Activated T-helper 2 cell treated with anti-CD3 and anti-CD28 coated beads, Interferon-gamma antibody, Interleukin-2, Interleukin-4, amounts not matched to agents 10 μg/mL and 5 μg/mL and 100 μg/mL, durations not matched to agents 14 hours and 24 hours and 36 hours (primary cell): ENCODE data around the gene MTG2. TPM values are rescaled to one million over a fixed set of nuclear protein-coding genes. Genes with fewer than 3 reads are reported as not detected.

ENCODE experiments used
- DNase-seq: peaks from one replicate; pipeline ENCODE4 v3.0.0; 2021; ENCODE audit warnings: low spot score
- H3K27ac Mint-ChIP-seq: one replicate; pipeline ENCODE4 v1.8.0; 2021; ENCODE audit warnings: mixed read lengths
- H3K27me3 Mint-ChIP-seq: one replicate; pipeline ENCODE4 v1.8.0; 2021; ENCODE audit warnings: low read depth, mixed read lengths
- H3K36me3 Mint-ChIP-seq: one replicate; pipeline ENCODE4 v1.8.0; 2021; ENCODE audit warnings: low read depth, mixed read lengths
- H3K4me1 Mint-ChIP-seq: one replicate; pipeline ENCODE4 v1.8.0; 2021; ENCODE audit warnings: low read depth, mixed read lengths
- H3K4me3 Mint-ChIP-seq: one replicate; pipeline ENCODE4 v1.8.0; 2021; ENCODE audit warnings: low read depth, mild to moderate bottlenecking, moderate library complexity, mixed read lengths
- H3K9me3 Mint-ChIP-seq: one replicate; pipeline ENCODE4 v1.8.0; 2021; ENCODE audit warnings: mixed read lengths
- intact Hi-C: fragments of 100-400 bp; cut with micrococcal nuclease; formaldehyde crosslinking; loops from one replicate; pipeline ENCODE4 v1.15.1; 2023
- total RNA-seq: library from RNA; stranded (reverse); gene quantifications from 2 replicates; pipeline ENCODE4 v1.2.3, GENCODE V29; 2022

Gene MTG2
- total RNA-seq, 1 donor from 2014 or later = 40.2 TPM

GRCh38 chr20:62211216-62211615 is 28.4 kb downstream of the MTG2 start:
- no peak for DNase-seq
- no peaks in the 10 kb centered on the region for H3K36me3 Mint-ChIP-seq
- H3K27me3 Mint-ChIP-seq = no peaks in the 10 kb centered on the region
- no peaks in the 10 kb centered on the region for H3K9me3 Mint-ChIP-seq
- intact Hi-C loops = no loop called here
- no peaks in the 10 kb centered on the region for H3K4me1 Mint-ChIP-seq
- H3K4me3 Mint-ChIP-seq = no peak overlapping the region
- H3K27ac Mint-ChIP-seq = no peak overlapping the region

GRCh38 chr20:62211769-62212288 is 29.0 kb downstream of the MTG2 start:
- no peaks in the 10 kb centered on the region for H3K4me1 Mint-ChIP-seq
- no peak overlapping the region for H3K27ac Mint-ChIP-seq

GRCh38 chr20:62212299-62212698 is 29.5 kb downstream of the MTG2 start:
- Mint-ChIP-seq H3K36me3 (no peaks in the 10 kb centered on the region), H3K4me1 (no peaks in the 10 kb centered on the region), H3K27me3 (peaks cover 2% of the 10 kb centered on the region), H3K9me3 (no peaks in the 10 kb centered on the region), H3K27ac (no peak overlapping the region), H3K4me3 (no peak overlapping the region)
- intact Hi-C loops = no loop called here
- DNase-seq = no peak

More at GRCh38 chr20:62211769-62212288, 29.0 kb downstream of the MTG2 start:
- Mint-ChIP-seq H3K27me3 (no peaks in the 10 kb centered on the region), H3K36me3 (no peaks in the 10 kb centered on the region), H3K4me3 (no peak overlapping the region), H3K9me3 (no peaks in the 10 kb centered on the region)
- no peak for DNase-seq
- intact Hi-C loops = no loop called here

- no peaks in the 10 kb centered on the region for H3K4me1 Mint-ChIP-seq
- intact Hi-C loops = no loop called here
Observed at GRCh38 chr20:62214067-62214466, 31.2 kb downstream of the MTG2 start.

GRCh38 chr20:62215020-62215990 is 32.5 kb downstream of the MTG2 start:
- DNase-seq = no peak
- Mint-ChIP-seq H3K9me3 (no peaks in the 10 kb centered on the region), H3K4me3 (no peak overlapping the region), H3K27ac (no peak overlapping the region), H3K27me3 (peaks cover 11% of the 10 kb centered on the region), H3K36me3 (no peaks in the 10 kb centered on the region), H3K4me1 (no peaks in the 10 kb centered on the region)
- intact Hi-C loops = no loop called here

More at GRCh38 chr20:62214067-62214466, 31.2 kb downstream of the MTG2 start:
- Mint-ChIP-seq H3K27ac (no peak overlapping the region), H3K36me3 (no peaks in the 10 kb centered on the region), H3K4me3 (no peak overlapping the region), H3K9me3 (no peaks in the 10 kb centered on the region), H3K27me3 (peaks cover 8% of the 10 kb centered on the region)
- DNase-seq = no peak

GRCh38 chr20:62215991-62216635 is 33.3 kb downstream of the MTG2 start:
- intact Hi-C loops = no loop called here
- no peak for DNase-seq
- no peaks in the 10 kb centered on the region for H3K9me3 Mint-ChIP-seq
- H3K27me3 Mint-ChIP-seq = peaks cover 17% of the 10 kb centered on the region
- no peak overlapping the region for H3K27ac Mint-ChIP-seq
- H3K36me3 Mint-ChIP-seq = no peaks in the 10 kb centered on the region
- no peaks in the 10 kb centered on the region for H3K4me1 Mint-ChIP-seq
- no peak overlapping the region for H3K4me3 Mint-ChIP-seq

- H3K4me1 Mint-ChIP-seq = no peaks in the 10 kb centered on the region
Observed at GRCh38 chr20:62216636-62217566, 34.1 kb downstream of the MTG2 start.

GRCh38 chr20:62217913-62218773 is 35.3 kb downstream of the MTG2 start:
- H3K36me3 Mint-ChIP-seq = no peaks in the 10 kb centered on the region
- peaks cover 21% of the 10 kb centered on the region for H3K27me3 Mint-ChIP-seq
- H3K4me3 Mint-ChIP-seq = no peak overlapping the region
- no peaks in the 10 kb centered on the region for H3K4me1 Mint-ChIP-seq
- H3K9me3 Mint-ChIP-seq = no peaks in the 10 kb centered on the region
- no peak for DNase-seq
- no peak overlapping the region for H3K27ac Mint-ChIP-seq
- intact Hi-C loops = no loop called here

More at GRCh38 chr20:62216636-62217566, 34.1 kb downstream of the MTG2 start:
- intact Hi-C loops = no loop called here
- no peak overlapping the region for H3K27ac Mint-ChIP-seq
- no peak overlapping the region for H3K4me3 Mint-ChIP-seq
- H3K36me3 Mint-ChIP-seq = no peaks in the 10 kb centered on the region
- H3K27me3 Mint-ChIP-seq = peaks cover 21% of the 10 kb centered on the region
- no peak for DNase-seq
- no peaks in the 10 kb centered on the region for H3K9me3 Mint-ChIP-seq

- Mint-ChIP-seq H3K27me3 (peaks cover 21% of the 10 kb centered on the region), H3K4me1 (no peaks in the 10 kb centered on the region), H3K36me3 (no peaks in the 10 kb centered on the region), H3K9me3 (no peaks in the 10 kb centered on the region), H3K4me3 (peak overlapping the region; percentile 5), H3K27ac (no peak overlapping the region)
- DNase-seq = no peak
- intact Hi-C loops = no loop called here
Observed at GRCh38 chr20:62219101-62219991, 36.5 kb downstream of the MTG2 start.

- no peaks in the 10 kb centered on the region for H3K4me1 Mint-ChIP-seq
- peak; percentile 38 for DNase-seq
- no peaks in the 10 kb centered on the region for H3K9me3 Mint-ChIP-seq
- peak within 1 kb of the TSS; percentile 5 for H3K4me3 Mint-ChIP-seq
- no peak within 1 kb of the TSS for H3K27ac Mint-ChIP-seq
- H3K27me3 Mint-ChIP-seq = peaks cover 21% of the 10 kb centered on the region
- intact Hi-C loops = no loop called here
- H3K36me3 Mint-ChIP-seq = no peaks in the 10 kb centered on the region
Observed at GRCh38 chr20:62219992-62220665, 37.3 kb downstream of the MTG2 start, which contains the start of gene HRH3. HRH3 (minus strand) TSS chr20:62220278; CDS start chr20:62219970, 308 bp downstream.
